ENCODE results near the gene NLK.

Gene NLK

GRCh38 chr17:28173031-28173561, 130.6 kb downstream of the NLK start:
- no peak for TF ChIP-seq CTCF (conservative IDR thresholded peaks at IDR 0.05; ENCODE audit: control insufficient read depth, insufficient read depth, low read depth, low read length)
- no peak overlapping the region for H3K4me3 ChIP-seq (ENCODE audit: control insufficient read depth, low read depth, low read length)

GRCh38 chr17:28173801-28174200, 131.3 kb downstream of the NLK start:
- no peak for DNase-seq (ENCODE audit: low read depth)
- no peak for TF ChIP-seq CTCF (conservative IDR thresholded peaks at IDR 0.05; ENCODE audit: control insufficient read depth, insufficient read depth, low read depth, low read length)
- H3K4me3 ChIP-seq (ENCODE audit: control insufficient read depth, low read depth, low read length): no peak overlapping the region

More at GRCh38 chr17:28173031-28173561, 130.6 kb downstream of the NLK start:
- no peak for DNase-seq (ENCODE audit: low read depth)

GRCh38 chr17:28174352-28175046, 132.0 kb downstream of the NLK start:
- DNase-seq (ENCODE audit: low read depth): no peak
- TF ChIP-seq CTCF (conservative IDR thresholded peaks at IDR 0.05; ENCODE audit: control insufficient read depth, insufficient read depth, low read depth, low read length): no peak
- H3K4me3 ChIP-seq (ENCODE audit: control insufficient read depth, low read depth, low read length): no peak overlapping the region

- no peak for DNase-seq (ENCODE audit: low read depth)
- no peak overlapping the region for H3K4me3 ChIP-seq (ENCODE audit: control insufficient read depth, low read depth, low read length)
- no peak for TF ChIP-seq CTCF (conservative IDR thresholded peaks at IDR 0.05; ENCODE audit: control insufficient read depth, insufficient read depth, low read depth, low read length)
Measured at GRCh38 chr17:28177351-28177750, 134.9 kb downstream of the NLK start.

- peak; percentile 12 for DNase-seq (ENCODE audit: low read depth)
- no peak for TF ChIP-seq CTCF (conservative IDR thresholded peaks at IDR 0.05; ENCODE audit: control insufficient read depth, insufficient read depth, low read depth, low read length)
- H3K4me3 ChIP-seq (ENCODE audit: control insufficient read depth, low read depth, low read length): no peak overlapping the region
Measured at GRCh38 chr17:28178800-28179199, 136.3 kb downstream of the NLK start.

- TF ChIP-seq CTCF (conservative IDR thresholded peaks at IDR 0.05; ENCODE audit: control insufficient read depth, insufficient read depth, low read depth, low read length): no peak
- H3K4me3 ChIP-seq (ENCODE audit: control insufficient read depth, low read depth, low read length): no peak overlapping the region
- DNase-seq (ENCODE audit: low read depth): no peak
Measured at GRCh38 chr17:28180449-28180848, 138.0 kb downstream of the NLK start.

Data from fibroblast of mammary gland (primary cell).